ENCODE measurements around the gene BID.
A peak's percentile ranks its signal among the peaks of the same experiment; 100 is the strongest.

The BID gene
- total RNA-seq: 13.9 to 22.8 (median 16.6) reads per million in 4 donors

- DNase-seq: peak in 4 of 5 donors; percentile 21 to 60 (median 32)
These were observed at the start of gene BID for GRCh38 chr22:17774206-17774925. BID (minus strand) TSS chr22:17774469; CDS start chr22:17750116, 24,353 bp downstream.

GRCh38 chr22:17823964-17824363 lies 49.7 kb upstream of the BID start:
- DNase-seq: no peak

- DNase-seq: no peak
These were observed 49.0 kb upstream of the BID start for GRCh38 chr22:17823226-17823625.

- no peak for DNase-seq
These were observed 47.8 kb upstream of the BID start for GRCh38 chr22:17822087-17822486.

- no peak for DNase-seq
These were observed 46.7 kb upstream of the BID start for GRCh38 chr22:17820879-17821439.

GRCh38 chr22:17818649-17819048 lies 44.4 kb upstream of the BID start:
- no peak for DNase-seq

GRCh38 chr22:17818180-17818579 lies 43.9 kb upstream of the BID start:
- DNase-seq: no peak

GRCh38 chr22:17817511-17818065 lies 43.3 kb upstream of the BID start:
- no peak for DNase-seq

GRCh38 chr22:17817079-17817478 lies 42.8 kb upstream of the BID start:
- DNase-seq: no peak

- DNase-seq: no peak
These were observed 42.4 kb upstream of the BID start for GRCh38 chr22:17816649-17817048.

GRCh38 chr22:17815703-17816254 lies 41.5 kb upstream of the BID start:
- DNase-seq: no peak

GRCh38 chr22:17814830-17815229 lies 40.6 kb upstream of the BID start:
- DNase-seq: no peak

GRCh38 chr22:17814084-17814483 lies 39.8 kb upstream of the BID start:
- DNase-seq: no peak

- DNase-seq: no peak
These were observed 36.9 kb upstream of the BID start for GRCh38 chr22:17811119-17811518.

- no peak for DNase-seq
These were observed 36.4 kb upstream of the BID start for GRCh38 chr22:17810570-17811116.

- DNase-seq: no peak
These were observed 34.6 kb upstream of the BID start for GRCh38 chr22:17808693-17809403.

GRCh38 chr22:17807578-17808410 lies 33.5 kb upstream of the BID start:
- DNase-seq: no peak

GRCh38 chr22:17807086-17807485 lies 32.8 kb upstream of the BID start:
- no peak for DNase-seq

GRCh38 chr22:17806437-17806836 lies 32.2 kb upstream of the BID start:
- DNase-seq: no peak

GRCh38 chr22:17804331-17805080 lies 30.2 kb upstream of the BID start:
- DNase-seq: no peak

- no peak for DNase-seq
These were observed 29.5 kb upstream of the BID start for GRCh38 chr22:17803609-17804270.

Measured in T-helper 1 cell (primary cell).